A549 treated with GW870086 at 1 μM for 4 hours (cell line): Measurements from ENCODE around the gene GLT8D1. TPM values are rescaled to one million over a fixed set of nuclear protein-coding genes. Genes with fewer than 3 reads are reported as not detected.

Experiments used
- total RNA-seq: library from RNA; stranded (reverse); fragments of 200-300 nt; extraction: Qiagen RNA extraction; gene quantifications from 5 replicates; pipeline ENCODE4 v1.2.3, GENCODE V29; 2022; ENCODE audit warnings: low read depth

Gene GLT8D1
- 31.7 to 39.6 TPM (median 38.2 TPM) in 5 replicates for total RNA-seq

DNA sequence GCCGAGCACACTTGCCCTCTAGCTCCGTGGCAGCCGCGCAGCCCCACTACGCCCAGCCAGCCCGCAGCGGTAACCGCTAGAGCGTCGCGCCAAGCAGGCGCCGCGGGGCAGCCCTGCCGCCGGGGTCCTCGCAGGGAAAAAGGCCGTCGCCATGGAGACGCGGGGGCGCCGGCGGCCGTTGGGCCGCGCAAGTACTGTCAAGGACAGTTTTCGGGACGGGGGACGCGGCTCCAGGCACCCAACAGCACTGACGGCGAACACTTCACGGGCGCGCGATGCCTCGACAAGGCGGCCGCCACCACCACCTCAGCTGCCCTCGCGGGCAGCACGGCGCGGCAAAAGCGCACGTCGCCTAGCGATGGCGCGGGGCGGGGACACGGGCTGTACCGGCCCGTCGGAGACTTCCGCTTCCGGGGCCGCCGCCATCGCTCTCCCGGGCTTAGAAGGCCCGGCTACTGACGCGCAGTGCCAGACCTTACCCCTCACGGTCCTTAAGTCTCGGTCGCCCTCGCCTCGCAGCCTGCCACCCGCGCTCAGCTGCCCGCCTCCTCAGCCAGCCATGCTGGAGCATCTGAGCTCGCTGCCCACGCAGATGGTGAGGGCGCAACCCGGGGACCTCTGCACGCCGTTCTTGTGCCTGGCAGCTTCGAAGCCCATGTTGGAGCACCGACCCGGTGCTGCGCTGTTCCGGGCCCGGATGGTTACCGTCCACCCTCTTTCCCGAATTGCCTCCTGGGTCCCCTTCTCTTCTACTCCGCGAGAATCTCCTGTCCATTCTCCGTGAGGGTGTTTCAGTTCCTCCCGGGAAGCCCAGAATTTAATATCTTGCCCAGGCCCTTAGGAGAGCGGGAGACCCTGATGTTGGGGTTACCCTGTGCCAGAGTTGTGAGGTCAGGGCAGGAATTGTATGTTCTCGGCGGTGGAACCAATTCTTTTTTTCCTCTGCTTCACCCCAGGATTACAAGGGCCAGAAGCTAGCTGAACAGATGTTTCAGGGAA, at the start of gene GLT8D1, which contains the start of gene SPCS1:
Gene GLT8D1, minus strand, starts transcription at position 104 of the 999 bp plus-strand sequence. CDS start 5,331 bp downstream, outside the sequence.
Gene SPCS1, plus strand, starts transcription at position 419 of the 999 bp plus-strand sequence. Its CDS starts 141 bp downstream, at position 560.

GRCh38 chr3:52685709-52686691, 19.6 kb downstream of the GLT8D1 start, which contains the start of the genes GNL3 and PBRM1:
TSS of gene GNL3 (plus strand) at chr3:52686032. CDS start at chr3:52686093, 61 bp downstream.
TSS of gene PBRM1 (minus strand) at chr3:52685913.

Other genes starting within 250 kb of the GLT8D1 start
- gene STAB1, start 210.5 kb downstream of the GLT8D1 start, total RNA-seq = 0.07 to 0.32 TPM (median 0.14 TPM) in 4 of 5 replicates, not detected in the other
- gene NT5DC2, start 171.9 kb downstream of the GLT8D1 start, total RNA-seq = 76.9 to 104 TPM (median 97.2 TPM) in 5 replicates
- 55.5 to 78.7 TPM (median 61.5 TPM) in 5 replicates for gene UQCC5, start 169.2 kb downstream of the GLT8D1 start, total RNA-seq
- 12.0 to 17.2 TPM (median 14.8 TPM) in 5 replicates for gene PBRM1, start 19.9 kb downstream of the GLT8D1 start, total RNA-seq
- 93.4 to 131 TPM (median 97.8 TPM) in 5 replicates for gene GNL3, start 19.8 kb downstream of the GLT8D1 start, total RNA-seq
- 147 to 172 TPM (median 165 TPM) in 5 replicates for gene SPCS1, start 315 bp upstream of the GLT8D1 start, total RNA-seq
- 10.7 to 14.5 TPM (median 14.0 TPM) in 5 replicates for gene NEK4, start 65.1 kb upstream of the GLT8D1 start, total RNA-seq
- not detected in 5 replicates for gene ITIH1, start 71.8 kb upstream of the GLT8D1 start, total RNA-seq
- gene ITIH3, start 89.0 kb upstream of the GLT8D1 start, total RNA-seq = 0.08 to 0.22 TPM (median 0.17 TPM) in 4 of 5 replicates, not detected in the other
- gene ITIH4, start 124.9 kb upstream of the GLT8D1 start, total RNA-seq = 0.47 to 1.7 TPM (median 0.97 TPM) in 5 replicates
- gene MUSTN1, start 129.2 kb upstream of the GLT8D1 start, total RNA-seq = 0.35 TPM in 1 of 5 replicates, not detected in the others
- gene STIMATE, start 191.8 kb upstream of the GLT8D1 start, total RNA-seq = 5.9 to 9.4 TPM (median 7.7 TPM) in 5 replicates